SU-DHL-6 (cell line): ENCODE results near the gene GNG11.

ENCODE experiments used
- EZH2phosphoT487 ChIP-seq: fragments of 200-600 bp; sonication (generic), shearing (Covaris generic); conservative IDR thresholded peaks from 2 replicates; pipeline ENCODE4 v1.6.1; 2018; ENCODE audit warnings: mild to moderate bottlenecking, antibody characterized with exemption, low read length, moderate library complexity, mixed read lengths
- TF ChIP-seq, protein P1 (sequence below): fragments of 200-600 bp; sonication (generic); IDR thresholded peaks from one replicate; pipeline ENCODE4 v1.5.1; 2017; ENCODE audit warnings: antibody characterized with exemption, mild to moderate bottlenecking, low read length, moderate library complexity; ENCODE audit not compliant: insufficient read depth, poor library complexity, severe bottlenecking

DNA sequence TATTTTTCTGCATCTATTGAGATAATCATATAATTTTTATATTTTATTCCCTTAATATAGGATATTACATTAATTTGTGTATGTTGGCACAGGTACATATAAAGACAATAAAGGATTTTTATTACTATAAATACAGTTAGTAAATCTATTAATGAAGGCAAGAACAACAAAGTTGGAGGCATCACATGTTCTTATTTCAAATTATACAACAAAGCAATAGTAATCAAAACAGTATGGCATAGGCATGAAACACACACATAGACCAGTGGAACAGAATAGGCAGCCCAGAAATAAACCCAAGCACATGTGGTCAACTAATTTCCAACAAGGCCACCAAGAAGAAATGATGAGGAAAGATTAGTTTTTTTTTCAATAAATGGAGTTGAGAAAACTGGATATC, 42.2 kb upstream of the GNG11 start:
- TF ChIP-seq, protein P1, sequence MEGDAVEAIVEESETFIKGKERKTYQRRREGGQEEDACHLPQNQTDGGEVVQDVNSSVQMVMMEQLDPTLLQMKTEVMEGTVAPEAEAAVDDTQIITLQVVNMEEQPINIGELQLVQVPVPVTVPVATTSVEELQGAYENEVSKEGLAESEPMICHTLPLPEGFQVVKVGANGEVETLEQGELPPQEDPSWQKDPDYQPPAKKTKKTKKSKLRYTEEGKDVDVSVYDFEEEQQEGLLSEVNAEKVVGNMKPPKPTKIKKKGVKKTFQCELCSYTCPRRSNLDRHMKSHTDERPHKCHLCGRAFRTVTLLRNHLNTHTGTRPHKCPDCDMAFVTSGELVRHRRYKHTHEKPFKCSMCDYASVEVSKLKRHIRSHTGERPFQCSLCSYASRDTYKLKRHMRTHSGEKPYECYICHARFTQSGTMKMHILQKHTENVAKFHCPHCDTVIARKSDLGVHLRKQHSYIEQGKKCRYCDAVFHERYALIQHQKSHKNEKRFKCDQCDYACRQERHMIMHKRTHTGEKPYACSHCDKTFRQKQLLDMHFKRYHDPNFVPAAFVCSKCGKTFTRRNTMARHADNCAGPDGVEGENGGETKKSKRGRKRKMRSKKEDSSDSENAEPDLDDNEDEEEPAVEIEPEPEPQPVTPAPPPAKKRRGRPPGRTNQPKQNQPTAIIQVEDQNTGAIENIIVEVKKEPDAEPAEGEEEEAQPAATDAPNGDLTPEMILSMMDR: no peak
- TF ChIP-seq EZH2phosphoT487: no peak
